Natural killer cell treated with Interleukin-12 subunit alpha and Interleukin-12 subunit beta and Interleukin-15 and Interleukin-18, amount 100 ng/mL, for 72 hours (primary cell): ENCODE measurements around the gene CACNA2D4. TPM values are rescaled to one million over a fixed set of nuclear protein-coding genes. Genes with fewer than 3 reads are reported as not detected.

Source experiments
- ATAC-seq, 2 donors: fragments of 150-1000 bp; cut with Tn5 transposase in 1 of 2; sonication (Bioruptor Pico), chemical (Tn5 transposase) in 1 of 2; 2 replicates each; pipeline ENCODE4 v1.10.0; 2021
- DNase-seq: peaks from one replicate; pipeline ENCODE4 v3.0.0; 2022; ENCODE audit warnings: low spot score
- H3K27ac Mint-ChIP-seq, 2 donors: 1 replicate in 1 of 2; 2 replicates in 1 of 2; pipeline ENCODE4 v1.8.0; 2022; ENCODE audit warnings: mixed read lengths in 2 of 2, mild to moderate bottlenecking in 1 of 2, moderate library complexity in 1 of 2
- H3K27me3 Mint-ChIP-seq, 2 donors: 1 replicate in 1 of 2; 2 replicates in 1 of 2; pipeline ENCODE4 v1.8.0; 2022; ENCODE audit warnings: mixed read lengths in 2 of 2
- H3K36me3 Mint-ChIP-seq: one replicate; pipeline ENCODE4 v1.8.0; 2022; ENCODE audit warnings: mixed read lengths
- H3K4me1 Mint-ChIP-seq, 2 donors: 1 replicate in 1 of 2; 2 replicates in 1 of 2; pipeline ENCODE4 v1.8.0; 2022; ENCODE audit warnings: low read depth in 2 of 2, mixed read lengths in 2 of 2, mild to moderate bottlenecking in 1 of 2
- H3K4me3 Mint-ChIP-seq: one replicate; pipeline ENCODE4 v1.8.0; 2022; ENCODE audit warnings: mixed read lengths
- H3K9me3 Mint-ChIP-seq: 2 replicates; pipeline ENCODE4 v1.8.0; 2022; ENCODE audit warnings: mixed read lengths
- total RNA-seq, 2 donors: library from RNA; stranded (reverse); gene quantifications; one replicate each; pipeline ENCODE4 v1.2.3, GENCODE V29; 2022

Gene CACNA2D4
- total RNA-seq, 2 donors from 2014 or later = 4.5 to 12.1 TPM

DNA sequence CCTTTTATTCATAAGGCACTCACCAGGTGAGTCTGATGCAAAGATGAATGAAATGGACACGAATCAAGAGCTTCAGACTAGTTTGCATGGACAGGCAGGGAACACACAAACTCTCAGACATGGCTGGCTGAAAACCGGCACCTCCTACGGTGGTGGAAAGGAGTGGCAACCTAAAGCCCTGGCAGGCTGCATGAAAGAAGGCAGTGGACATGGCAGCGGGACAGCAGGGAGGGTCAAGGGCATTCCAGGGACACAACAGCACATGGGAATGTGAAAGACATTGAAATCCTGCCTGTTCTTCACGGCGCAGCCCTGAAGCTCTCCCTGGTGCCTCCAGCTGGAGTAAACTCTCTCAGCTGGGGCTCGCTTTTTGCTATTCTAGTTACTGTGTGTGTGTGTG is 114.7 kb downstream of the CACNA2D4 start:
- Mint-ChIP-seq H3K27ac (no peak overlapping the region), H3K4me3 (no peak overlapping the region), H3K9me3 (no peaks in the 10 kb centered on the region), H3K4me1 (peaks cover 8 to 12% of the 10 kb centered on the region in 2 donors), H3K36me3 (no peaks in the 10 kb centered on the region), H3K27me3 (no peaks in the 10 kb centered on the region)
- no peak for DNase-seq
- ATAC-seq = no peak

GRCh38 chr12:1801303-1801975 is 117.0 kb downstream of the CACNA2D4 start:
- ATAC-seq = no peak

GRCh38 chr12:1800401-1801302 is 117.8 kb downstream of the CACNA2D4 start:
- Mint-ChIP-seq H3K36me3 (no peaks in the 10 kb centered on the region), H3K4me1 (peaks cover 8 to 15% of the 10 kb centered on the region in 2 donors), H3K27me3 (no peaks in the 10 kb centered on the region), H3K4me3 (no peak overlapping the region), H3K27ac (no peak overlapping the region), H3K9me3 (no peaks in the 10 kb centered on the region)
- no peak for DNase-seq
- no peak for ATAC-seq

More at GRCh38 chr12:1801303-1801975, 117.0 kb downstream of the CACNA2D4 start:
- Mint-ChIP-seq H3K9me3 (no peaks in the 10 kb centered on the region), H3K4me3 (no peak overlapping the region), H3K36me3 (no peaks in the 10 kb centered on the region), H3K27ac (no peak overlapping the region), H3K27me3 (no peaks in the 10 kb centered on the region), H3K4me1 (peaks cover 5 to 11% of the 10 kb centered on the region in 2 donors)
- no peak for DNase-seq

- DNase-seq = no peak
- no peaks in the 10 kb centered on the region for H3K9me3 Mint-ChIP-seq
- no peak overlapping the region for H3K4me3 Mint-ChIP-seq
These were observed 118.5 kb downstream of the CACNA2D4 start for GRCh38 chr12:1799882-1800400.

GRCh38 chr12:1799051-1799881 is 119.2 kb downstream of the CACNA2D4 start:
- no peaks in the 10 kb centered on the region for H3K9me3 Mint-ChIP-seq
- DNase-seq = no peak
- H3K27ac Mint-ChIP-seq = peak overlapping the region in 1 of 2 donors; percentile 61
- H3K4me3 Mint-ChIP-seq = no peak overlapping the region
- no peaks in the 10 kb centered on the region for H3K36me3 Mint-ChIP-seq
- no peak for ATAC-seq
- peaks cover 4 to 10% of the 10 kb centered on the region in 2 donors for H3K4me1 Mint-ChIP-seq
- no peaks in the 10 kb centered on the region for H3K27me3 Mint-ChIP-seq

More at GRCh38 chr12:1799882-1800400, 118.5 kb downstream of the CACNA2D4 start:
- no peaks in the 10 kb centered on the region for H3K36me3 Mint-ChIP-seq
- peaks cover 9 to 16% of the 10 kb centered on the region in 2 donors for H3K4me1 Mint-ChIP-seq
- no peak for ATAC-seq
- H3K27me3 Mint-ChIP-seq = no peaks in the 10 kb centered on the region
- no peak overlapping the region for H3K27ac Mint-ChIP-seq

DNA sequence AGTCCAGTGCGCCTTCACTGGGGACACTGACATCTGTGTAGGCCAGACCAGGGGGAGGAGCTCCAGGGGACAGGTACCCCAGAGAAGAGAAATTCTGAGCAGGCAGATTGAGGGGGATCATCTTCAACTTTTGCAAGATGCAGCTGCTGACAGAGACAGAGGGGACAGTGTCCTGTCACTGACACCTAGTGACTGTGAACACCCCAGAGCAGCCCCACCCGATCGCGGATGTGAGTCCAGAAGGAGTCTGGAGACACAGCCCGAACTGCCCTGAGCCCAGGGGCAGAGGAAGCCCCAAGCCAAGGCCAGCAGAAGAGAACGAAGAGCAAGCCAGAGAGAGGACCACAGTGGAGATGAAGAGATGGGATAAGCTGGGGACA is 119.8 kb downstream of the CACNA2D4 start:
- no peak for DNase-seq
- H3K4me1 Mint-ChIP-seq = peaks cover 4 to 9% of the 10 kb centered on the region in 2 donors
- no peaks in the 10 kb centered on the region for H3K36me3 Mint-ChIP-seq
- no peak overlapping the region for H3K4me3 Mint-ChIP-seq
- H3K27ac Mint-ChIP-seq = peak overlapping the region in 1 of 2 donors; percentile 61
- no peaks in the 10 kb centered on the region for H3K27me3 Mint-ChIP-seq
- ATAC-seq = no peak
- no peaks in the 10 kb centered on the region for H3K9me3 Mint-ChIP-seq

- Mint-ChIP-seq H3K36me3 (no peaks in the 10 kb centered on the region), H3K9me3 (no peaks in the 10 kb centered on the region), H3K4me3 (no peak overlapping the region), H3K27ac (peak overlapping the region in 1 of 2 donors; percentile 61), H3K27me3 (no peaks in the 10 kb centered on the region), H3K4me1 (peaks cover 4 to 9% of the 10 kb centered on the region in 2 donors)
- no peak for DNase-seq
- no peak for ATAC-seq
These were observed 120.3 kb downstream of the CACNA2D4 start for GRCh38 chr12:1797991-1798640.

- Mint-ChIP-seq H3K4me1 (peaks cover 4 to 9% of the 10 kb centered on the region in 2 donors), H3K36me3 (no peaks in the 10 kb centered on the region), H3K4me3 (peak overlapping the region; percentile 87), H3K27ac (peak overlapping the region; percentile 74 to 77), H3K27me3 (no peaks in the 10 kb centered on the region), H3K9me3 (no peaks in the 10 kb centered on the region)
- ATAC-seq (peak; percentile 46 to 48), DNase-seq (peak; percentile 81)
These were observed 121.2 kb downstream of the CACNA2D4 start for GRCh38 chr12:1797011-1797901.

- Mint-ChIP-seq H3K27me3 (no peaks in the 10 kb centered on the region), H3K4me1 (peaks cover 9 to 15% of the 10 kb centered on the region in 2 donors), H3K36me3 (no peaks in the 10 kb centered on the region), H3K27ac (peak overlapping the region; percentile 74 to 77), H3K4me3 (peak overlapping the region; percentile 87), H3K9me3 (no peaks in the 10 kb centered on the region)
- ATAC-seq = peak; percentile 57 to 64
- no peak for DNase-seq
These were observed 121.9 kb downstream of the CACNA2D4 start for GRCh38 chr12:1796515-1797010.

GRCh38 chr12:1795785-1796514 is 122.5 kb downstream of the CACNA2D4 start:
- Mint-ChIP-seq H3K36me3 (no peaks in the 10 kb centered on the region), H3K27ac (peak overlapping the region; percentile 74 to 77), H3K27me3 (no peaks in the 10 kb centered on the region), H3K4me3 (peak overlapping the region; percentile 87), H3K4me1 (peaks cover 15 to 21% of the 10 kb centered on the region in 2 donors), H3K9me3 (no peaks in the 10 kb centered on the region)
- ATAC-seq (peak; percentile 97), DNase-seq (peak; percentile 97)

- Mint-ChIP-seq H3K4me1 (peaks cover 21 to 28% of the 10 kb centered on the region in 2 donors), H3K9me3 (no peaks in the 10 kb centered on the region), H3K36me3 (no peaks in the 10 kb centered on the region), H3K27ac (peak overlapping the region; percentile 74 to 77), H3K27me3 (no peaks in the 10 kb centered on the region), H3K4me3 (peak overlapping the region; percentile 87)
- no peak for DNase-seq
- no peak for ATAC-seq
These were observed 123.1 kb downstream of the CACNA2D4 start for GRCh38 chr12:1795221-1795784.
